Measurements from ENCODE around the gene EIF3L. TPM values are rescaled to one million over a fixed set of nuclear protein-coding genes. Genes with fewer than 3 reads are reported as not detected.
A peak's percentile ranks its signal among the peaks of the same experiment; 100 is the strongest.

EIF3L gene
- total RNA-seq, 3 donors from 2014 or later = 365 to 477 (median 414) TPM

DNA sequence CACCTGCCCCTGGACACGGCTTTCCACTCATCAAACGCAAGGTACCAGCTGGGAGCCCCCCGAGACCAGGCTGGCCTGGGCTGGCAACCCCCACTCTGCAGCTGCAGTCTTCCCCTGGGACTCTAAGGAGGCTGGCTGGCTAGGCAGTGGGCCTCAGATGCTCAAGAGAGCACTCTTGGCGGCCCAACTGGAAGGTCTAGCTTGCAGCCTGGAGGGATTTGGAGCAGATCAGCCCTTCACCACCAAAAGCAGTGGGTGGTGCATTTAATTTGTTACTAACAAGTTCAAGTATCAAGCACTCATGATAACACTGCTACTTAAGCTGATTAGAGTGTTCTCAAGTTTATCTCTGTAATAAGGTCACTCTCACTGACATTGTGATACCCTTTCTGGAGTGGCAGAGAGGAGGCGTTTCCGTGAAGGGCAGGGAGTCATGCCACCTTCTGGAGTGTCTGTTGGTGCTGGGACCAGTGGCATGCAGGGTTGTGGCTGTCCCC is 82.7 kb downstream of the EIF3L start:
- Histone ChIP-seq H3K4me3 (no peak overlapping the region), H3K4me1 (ENCODE audit: low read depth) (peaks cover 11% of the 10 kb centered on the region), H3K36me3 (ENCODE audit: low read depth) (no peaks in the 10 kb centered on the region), H3K9me3 (no peaks in the 10 kb centered on the region)
- no peak for DNase-seq
- intact Hi-C loops (cut with DNase I, micrococcal nuclease) = no loop called here
- TF ChIP-seq, protein P1, sequence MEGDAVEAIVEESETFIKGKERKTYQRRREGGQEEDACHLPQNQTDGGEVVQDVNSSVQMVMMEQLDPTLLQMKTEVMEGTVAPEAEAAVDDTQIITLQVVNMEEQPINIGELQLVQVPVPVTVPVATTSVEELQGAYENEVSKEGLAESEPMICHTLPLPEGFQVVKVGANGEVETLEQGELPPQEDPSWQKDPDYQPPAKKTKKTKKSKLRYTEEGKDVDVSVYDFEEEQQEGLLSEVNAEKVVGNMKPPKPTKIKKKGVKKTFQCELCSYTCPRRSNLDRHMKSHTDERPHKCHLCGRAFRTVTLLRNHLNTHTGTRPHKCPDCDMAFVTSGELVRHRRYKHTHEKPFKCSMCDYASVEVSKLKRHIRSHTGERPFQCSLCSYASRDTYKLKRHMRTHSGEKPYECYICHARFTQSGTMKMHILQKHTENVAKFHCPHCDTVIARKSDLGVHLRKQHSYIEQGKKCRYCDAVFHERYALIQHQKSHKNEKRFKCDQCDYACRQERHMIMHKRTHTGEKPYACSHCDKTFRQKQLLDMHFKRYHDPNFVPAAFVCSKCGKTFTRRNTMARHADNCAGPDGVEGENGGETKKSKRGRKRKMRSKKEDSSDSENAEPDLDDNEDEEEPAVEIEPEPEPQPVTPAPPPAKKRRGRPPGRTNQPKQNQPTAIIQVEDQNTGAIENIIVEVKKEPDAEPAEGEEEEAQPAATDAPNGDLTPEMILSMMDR (IDR thresholded peaks at IDR 0.05) = no peak
- ATAC-seq = no peak

DNA sequence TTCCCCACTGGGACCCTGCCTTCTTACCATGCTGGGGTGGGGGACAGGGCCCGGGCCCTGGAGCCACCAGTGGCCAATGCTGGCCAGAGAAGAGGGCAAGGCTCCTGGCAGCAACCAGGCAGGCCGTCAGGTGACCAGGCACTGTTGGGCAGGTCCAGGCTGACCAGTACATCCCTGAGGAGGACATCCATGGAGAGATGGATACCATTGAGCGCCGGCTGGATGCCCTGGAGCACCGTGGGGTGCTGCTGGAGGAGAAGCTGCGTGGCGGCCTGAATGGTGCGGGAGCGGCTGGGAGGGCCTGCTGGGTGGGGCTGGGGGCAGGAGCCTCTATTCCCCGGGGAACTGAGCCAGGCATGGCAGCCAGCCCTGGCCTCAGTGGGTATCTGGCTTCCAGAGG is 83.2 kb downstream of the EIF3L start:
- intact Hi-C loops (cut with DNase I, micrococcal nuclease) = no loop called here
- DNase-seq (no peak), ATAC-seq (no peak)
- TF ChIP-seq, protein P1 (IDR thresholded peaks at IDR 0.05) = no peak
- no peaks in the 10 kb centered on the region for H3K36me3 ChIP-seq (ENCODE audit: low read depth)
- H3K9me3 ChIP-seq = no peaks in the 10 kb centered on the region
- peaks cover 11% of the 10 kb centered on the region for H3K4me1 ChIP-seq (ENCODE audit: low read depth)
- no peak overlapping the region for H3K4me3 ChIP-seq

DNA sequence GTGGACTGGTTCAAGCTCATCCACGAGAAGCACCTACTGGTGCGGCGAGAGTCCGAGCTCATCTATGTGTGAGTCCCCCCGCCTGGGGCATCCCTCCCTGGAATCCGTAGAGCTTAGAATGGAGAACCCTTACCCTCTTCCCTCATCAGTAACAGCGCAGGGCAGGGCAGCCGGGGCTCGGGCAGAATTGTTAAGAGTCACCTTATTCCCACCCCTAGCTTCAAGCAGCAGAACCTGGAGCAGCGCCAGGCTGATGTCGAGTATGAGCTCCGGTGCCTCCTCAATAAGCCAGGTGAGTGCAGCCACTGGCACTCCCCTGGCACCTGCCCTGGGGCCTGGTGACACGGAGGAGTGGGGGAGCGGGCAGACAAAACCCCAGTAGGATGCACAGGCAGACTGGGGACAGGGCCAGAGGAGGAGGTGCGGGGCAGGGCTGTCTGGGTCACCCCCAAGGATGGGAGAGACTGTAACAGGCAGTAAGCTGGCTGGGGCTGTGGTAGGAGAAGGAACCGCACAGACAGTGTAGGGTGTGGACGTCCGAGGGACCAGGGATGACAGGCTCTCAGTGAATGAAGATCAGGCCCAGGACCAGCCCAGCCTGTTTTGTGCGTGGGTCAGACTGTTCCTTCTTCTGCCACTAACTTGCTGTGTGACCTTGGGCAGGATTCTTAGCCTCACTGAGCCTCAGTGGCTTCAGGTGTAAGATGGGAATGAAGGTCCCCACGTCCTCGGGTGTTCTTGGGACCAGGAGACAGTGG is 83.8 kb downstream of the EIF3L start:
- Histone ChIP-seq H3K9me3 (no peaks in the 10 kb centered on the region), H3K36me3 (ENCODE audit: low read depth) (no peaks in the 10 kb centered on the region), H3K4me1 (ENCODE audit: low read depth) (peaks cover 11% of the 10 kb centered on the region), H3K4me3 (no peak overlapping the region)
- TF ChIP-seq, protein P1 (IDR thresholded peaks at IDR 0.05) = no peak
- intact Hi-C loops (cut with DNase I, micrococcal nuclease) = no loop called here
- peak in 1 of 3 donors; percentile 14 for DNase-seq
- ATAC-seq = no peak

DNA sequence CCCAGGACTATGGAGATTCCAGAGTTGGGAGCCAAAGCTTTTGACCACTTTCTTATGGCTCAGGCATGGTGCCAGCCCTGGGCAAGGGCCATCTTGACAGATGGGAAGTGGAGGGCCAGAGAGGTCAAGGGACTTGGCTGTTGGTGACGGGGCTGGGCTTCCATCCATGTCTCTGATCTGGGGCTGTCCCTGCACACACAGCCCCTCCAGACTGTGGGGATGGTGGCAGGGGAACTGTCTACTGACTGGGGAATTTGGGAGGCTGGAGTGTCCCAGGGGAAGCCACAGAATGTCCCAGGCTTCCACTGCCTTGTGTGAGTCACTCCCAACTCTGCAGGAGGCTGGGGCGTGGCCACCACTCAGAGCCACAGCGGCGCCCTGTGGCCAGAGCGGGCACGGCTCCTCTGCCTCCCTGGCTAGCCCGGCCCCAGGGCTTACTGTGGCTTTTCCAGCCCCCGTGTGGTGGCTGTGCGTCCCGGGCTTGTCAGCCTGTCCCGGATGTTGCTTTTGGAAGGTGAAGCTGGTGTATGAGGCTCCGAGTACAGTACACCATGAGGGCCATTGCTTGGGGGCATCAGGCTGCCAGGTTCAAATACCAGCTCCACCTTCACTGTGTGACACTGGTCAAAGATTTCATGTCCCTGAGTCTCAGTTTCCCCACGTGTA is 84.6 kb downstream of the EIF3L start:
- DNase-seq (peak; percentile 90 to 97 (median 95)), ATAC-seq (peak; percentile 100)
- TF ChIP-seq, protein P1 (IDR thresholded peaks at IDR 0.05) = peak; percentile 98
- intact Hi-C loops (cut with DNase I, micrococcal nuclease) = no loop called here
- Histone ChIP-seq H3K9me3 (no peaks in the 10 kb centered on the region), H3K4me1 (ENCODE audit: low read depth) (peaks cover 11% of the 10 kb centered on the region), H3K36me3 (ENCODE audit: low read depth) (no peaks in the 10 kb centered on the region), H3K4me3 (no peak overlapping the region)

Small RNA genes within 50 kb of the gene (microRNA-seq; reads per million reads assigned to microRNA genes)
- 0.70 reads per million for gene MIR659

Other genes starting within 250 kb of the EIF3L start
- gene GGA1, start 240.6 kb upstream of the EIF3L start, total RNA-seq = 10 to 100 TPM; 70.4 to 79.0 (median 74.3) TPM
- gene SH3BP1, start 209.8 kb upstream of the EIF3L start, total RNA-seq = 10 to 100 TPM; 48.8 to 98.2 (median 96.6) TPM
- gene PDXP, start 190.7 kb upstream of the EIF3L start, total RNA-seq = 10 to 100 TPM; 26.8 to 43.3 (median 40.6) TPM
- gene LGALS1, start 173.8 kb upstream of the EIF3L start, total RNA-seq = 100 to 1,000 TPM in 2 of 3 donors, 10 to 100 TPM in 1; 54.6 to 376 (median 150) TPM
- 10 to 100 TPM; 28.5 to 45.3 (median 42.6) TPM for gene NOL12, start 163.1 kb upstream of the EIF3L start, total RNA-seq
- gene TRIOBP, start 152.4 kb upstream of the EIF3L start, total RNA-seq = 100 to 1,000 TPM in 1 of 3 donors, 10 to 100 TPM in 2; 78.2 to 107 (median 78.6) TPM
- 10 to 100 TPM in 2 of 3 donors, 1 to 10 TPM in 1; 9.2 to 15.6 (median 13.6) TPM for gene GCAT, start 41.5 kb upstream of the EIF3L start, total RNA-seq
- gene GALR3, start 26.0 kb upstream of the EIF3L start, total RNA-seq = not detected
- gene ANKRD54, start 5.1 kb upstream of the EIF3L start, total RNA-seq = 10 to 100 TPM; 18.2 to 36.7 (median 28.1) TPM
- 100 to 1,000 TPM in 1 of 3 donors, 10 to 100 TPM in 2; 26.1 to 100 (median 28.6) TPM for gene MICALL1, start 56.9 kb downstream of the EIF3L start, total RNA-seq
- gene C22orf23, start 104.2 kb downstream of the EIF3L start, total RNA-seq = not detected
- gene POLR2F, start 104.3 kb downstream of the EIF3L start, total RNA-seq = 10 to 100 TPM; 54.4 to 69.3 (median 61.3) TPM
- gene SOX10, start 135.1 kb downstream of the EIF3L start, total RNA-seq = 10 to 100 TPM in 1 of 3 donors, 1 to 10 TPM in 1, under 1 TPM in 1; 0.46 to 21.2 (median 1.7) TPM
- gene PICK1, start 208.0 kb downstream of the EIF3L start, total RNA-seq = 10 to 100 TPM; 30.9 to 40.7 (median 37.9) TPM
- not detected for gene SLC16A8, start 234.8 kb downstream of the EIF3L start, total RNA-seq

Measured in mucosa of descending colon (tissue), 3 donors.